Measurements from ENCODE around the gene RASGEF1C. TPM values are rescaled to one million over a fixed set of nuclear protein-coding genes. Genes with fewer than 3 reads are reported as not detected.

RASGEF1C gene
- total RNA-seq, 6 experiments from 2014 or later, result 0.64 TPM; not detected in 5

GRCh38 chr5:180129291-180130190 is 79.5 kb downstream of the RASGEF1C start:
- no peak overlapping the region for H3K4me3 ChIP-seq
- H3K27ac ChIP-seq, result no peak overlapping the region
- intact Hi-C loops (cut with DNase I), result loop anchor here (5.0 to 10.0 kb wide), 4 partner anchors 83 to 345 kb away; no protein-coding TSS in a partner anchor
- WGBS (ENCODE audit: insufficient coverage, low coverage, low lambda C conversion rate, missing lambda C conversion rate), result 81% methylated on average over 9 of the region's 27 CpGs
- H3K9me3 ChIP-seq, result no peaks in the 10 kb centered on the region
- no peak for ATAC-seq
- peaks cover 0 to 5% (median 0%) of the 10 kb centered on the region in 4 donors for H3K4me1 ChIP-seq
- no peaks in the 10 kb centered on the region for H3K27me3 ChIP-seq
- no peak for TF ChIP-seq POLR2A (IDR thresholded peaks at IDR 0.05)
- TF ChIP-seq, protein P1, sequence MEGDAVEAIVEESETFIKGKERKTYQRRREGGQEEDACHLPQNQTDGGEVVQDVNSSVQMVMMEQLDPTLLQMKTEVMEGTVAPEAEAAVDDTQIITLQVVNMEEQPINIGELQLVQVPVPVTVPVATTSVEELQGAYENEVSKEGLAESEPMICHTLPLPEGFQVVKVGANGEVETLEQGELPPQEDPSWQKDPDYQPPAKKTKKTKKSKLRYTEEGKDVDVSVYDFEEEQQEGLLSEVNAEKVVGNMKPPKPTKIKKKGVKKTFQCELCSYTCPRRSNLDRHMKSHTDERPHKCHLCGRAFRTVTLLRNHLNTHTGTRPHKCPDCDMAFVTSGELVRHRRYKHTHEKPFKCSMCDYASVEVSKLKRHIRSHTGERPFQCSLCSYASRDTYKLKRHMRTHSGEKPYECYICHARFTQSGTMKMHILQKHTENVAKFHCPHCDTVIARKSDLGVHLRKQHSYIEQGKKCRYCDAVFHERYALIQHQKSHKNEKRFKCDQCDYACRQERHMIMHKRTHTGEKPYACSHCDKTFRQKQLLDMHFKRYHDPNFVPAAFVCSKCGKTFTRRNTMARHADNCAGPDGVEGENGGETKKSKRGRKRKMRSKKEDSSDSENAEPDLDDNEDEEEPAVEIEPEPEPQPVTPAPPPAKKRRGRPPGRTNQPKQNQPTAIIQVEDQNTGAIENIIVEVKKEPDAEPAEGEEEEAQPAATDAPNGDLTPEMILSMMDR (IDR thresholded peaks at IDR 0.05), result no peak
- DNase-seq, result no peak
- H3K36me3 ChIP-seq, result no peaks in the 10 kb centered on the region

- WGBS (ENCODE audit: insufficient coverage, low coverage, low lambda C conversion rate, missing lambda C conversion rate), result 37% methylated on average over 2 of the region's 13 CpGs
- no peaks in the 10 kb centered on the region for H3K27me3 ChIP-seq
- H3K4me3 ChIP-seq, result no peak overlapping the region
- H3K36me3 ChIP-seq, result no peaks in the 10 kb centered on the region
- no peak overlapping the region for H3K27ac ChIP-seq
- ATAC-seq (no peak), DNase-seq (no peak)
- intact Hi-C loops (cut with DNase I), result loop anchor here in 1 of 2 donors (10.0 kb wide), 1 partner anchor 346 kb away; no protein-coding TSS in a partner anchor
- no peaks in the 10 kb centered on the region for H3K9me3 ChIP-seq
- TF ChIP-seq, protein P1 (IDR thresholded peaks at IDR 0.05), result no peak
- TF ChIP-seq POLR2A (IDR thresholded peaks at IDR 0.05), result no peak
- H3K4me1 ChIP-seq, result peaks cover 0 to 5% (median 0%) of the 10 kb centered on the region in 4 donors
Measured at GRCh38 chr5:180128671-180129261, 80.2 kb downstream of the RASGEF1C start.

GRCh38 chr5:180127682-180128670 is 81.0 kb downstream of the RASGEF1C start:
- WGBS (ENCODE audit: insufficient coverage, low coverage, low lambda C conversion rate, missing lambda C conversion rate), result 38% methylated on average over 1 of the region's 25 CpGs
- no peak for TF ChIP-seq POLR2A (IDR thresholded peaks at IDR 0.05)
- TF ChIP-seq, protein P1 (IDR thresholded peaks at IDR 0.05), result no peak

More at GRCh38 chr5:180127682-180128670, 81.0 kb downstream of the RASGEF1C start:
- Histone ChIP-seq H3K27me3 (no peaks in the 10 kb centered on the region), H3K4me1 (peaks cover 0 to 5% (median 0%) of the 10 kb centered on the region in 4 donors), H3K27ac (no peak overlapping the region), H3K4me3 (no peak overlapping the region), H3K9me3 (no peaks in the 10 kb centered on the region), H3K36me3 (no peaks in the 10 kb centered on the region)
- no peak for DNase-seq
- intact Hi-C loops (cut with DNase I), result loop anchor here in 1 of 2 donors (10.0 kb wide), 1 partner anchor 347 kb away; no protein-coding TSS in a partner anchor
- ATAC-seq, result peak in 1 of 4 donors; percentile 11
